NCI-H526 treated with DMSO at 0.1 percent for 48 hours (cell line): ENCODE measurements around the gene GABBR2.
"Not testable (repeated sequence)": the region's sequence is repeated elsewhere in the genome, so short reads cannot be mapped to it uniquely, and the experiment has no call there.

Experiments
- DNase-seq: peaks from one replicate; lab custom pipeline; 2025; lab: John Stamatoyannopoulos, UW

The GABBR2 gene

GRCh38 chr9:98288881-98289280, 419.9 kb downstream of the GABBR2 start:
- DNase-seq: no peak

GRCh38 chr9:98287384-98287783, 421.4 kb downstream of the GABBR2 start:
- no peak for DNase-seq

- DNase-seq: no peak
These were observed 423.3 kb downstream of the GABBR2 start for GRCh38 chr9:98285446-98285845.

- no peak for DNase-seq
These were observed 424.0 kb downstream of the GABBR2 start for GRCh38 chr9:98284754-98285153.

- DNase-seq: not testable (repeated sequence)
These were observed 425.6 kb downstream of the GABBR2 start for GRCh38 chr9:98283143-98283542.

- DNase-seq: no peak
These were observed 427.5 kb downstream of the GABBR2 start for GRCh38 chr9:98281281-98281680.

- no peak for DNase-seq
These were observed 428.2 kb downstream of the GABBR2 start for GRCh38 chr9:98280574-98280973.

GRCh38 chr9:98280162-98280561, 428.6 kb downstream of the GABBR2 start:
- DNase-seq: no peak

- DNase-seq: no peak
These were observed 431.7 kb downstream of the GABBR2 start for GRCh38 chr9:98276907-98277469.

- DNase-seq: no peak
These were observed 433.6 kb downstream of the GABBR2 start for GRCh38 chr9:98275159-98275558.

GRCh38 chr9:98272083-98272482, 436.7 kb downstream of the GABBR2 start:
- DNase-seq: no peak

- no peak for DNase-seq
These were observed 437.3 kb downstream of the GABBR2 start for GRCh38 chr9:98271479-98271878.

GRCh38 chr9:98270284-98270683, 438.5 kb downstream of the GABBR2 start:
- not testable (repeated sequence) for DNase-seq

GRCh38 chr9:98269652-98270051, 439.1 kb downstream of the GABBR2 start:
- not testable (repeated sequence) for DNase-seq

- not testable (repeated sequence) for DNase-seq
These were observed 441.2 kb downstream of the GABBR2 start for GRCh38 chr9:98267556-98267955.

GRCh38 chr9:98264516-98264915, 444.2 kb downstream of the GABBR2 start:
- DNase-seq: no peak

GRCh38 chr9:98263482-98264357, 445.0 kb downstream of the GABBR2 start:
- peak; percentile 40 for DNase-seq

GRCh38 chr9:98263080-98263479, 445.7 kb downstream of the GABBR2 start:
- no peak for DNase-seq

GRCh38 chr9:98262056-98262455, 446.7 kb downstream of the GABBR2 start:
- DNase-seq: no peak

GRCh38 chr9:98260635-98261034, 448.1 kb downstream of the GABBR2 start:
- DNase-seq: no peak

- no peak for DNase-seq
These were observed 448.9 kb downstream of the GABBR2 start for GRCh38 chr9:98259791-98260190.

- no peak for DNase-seq
These were observed 452.0 kb downstream of the GABBR2 start for GRCh38 chr9:98256756-98257155.

- DNase-seq: peak; percentile 89
These were observed 453.0 kb downstream of the GABBR2 start, which contains the start of gene TBC1D2 for GRCh38 chr9:98255578-98256296. TSS of gene TBC1D2 (minus strand) at chr9:98255649. CDS start at chr9:98255541, 108 bp downstream.
